ENCODE results near the gene CAMK1. TPM values are rescaled to one million over a fixed set of nuclear protein-coding genes. Genes with fewer than 3 reads are reported as not detected.

Gene CAMK1
- total and polyA plus RNA-seq, 11 donors = 9.7 to 26.3 (median 14.7) TPM

DNA sequence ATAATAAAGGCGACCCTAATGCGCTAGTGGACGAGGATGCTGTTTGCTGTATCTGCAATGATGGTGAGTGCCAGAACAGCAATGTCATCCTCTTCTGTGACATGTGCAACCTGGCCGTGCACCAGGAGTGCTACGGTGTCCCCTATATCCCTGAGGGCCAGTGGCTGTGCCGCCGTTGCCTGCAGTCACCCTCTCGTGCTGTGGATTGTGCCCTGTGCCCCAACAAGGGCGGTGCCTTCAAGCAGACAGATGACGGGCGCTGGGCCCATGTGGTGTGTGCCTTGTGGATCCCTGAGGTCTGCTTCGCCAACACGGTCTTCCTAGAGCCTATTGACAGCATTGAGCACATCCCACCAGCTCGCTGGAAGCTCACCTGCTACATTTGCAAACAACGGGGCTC lies 30.6 kb downstream of the CAMK1 start:
- no peak for ATAC-seq
- no peaks in the 10 kb centered on the region for H3K9me3 ChIP-seq
- no peak for DNase-seq
- peaks cover 3 to 100% (median 98%) of the 10 kb centered on the region in 9 donors for H3K36me3 ChIP-seq
- WGBS, 4 donors = 92 to 96% (median 94%) methylated on average over 12 to 15 of the region's 15 CpGs
- H3K4me1 ChIP-seq = peaks cover 0 to 23% (median 7%) of the 10 kb centered on the region in 12 donors
- no peaks in the 10 kb centered on the region for H3K27me3 ChIP-seq
- no peak overlapping the region for H3K27ac ChIP-seq
- H3K4me3 ChIP-seq = no peak overlapping the region
- intact Hi-C loops (cut with DNase I) = loop anchor here in 3 of 10 donors (10.0 kb wide), 1 partner anchor 234 kb away; no protein-coding TSS in a partner anchor
- TF ChIP-seq POLR2A (IDR thresholded peaks at IDR 0.05) = no peak
- TF ChIP-seq, protein P1, sequence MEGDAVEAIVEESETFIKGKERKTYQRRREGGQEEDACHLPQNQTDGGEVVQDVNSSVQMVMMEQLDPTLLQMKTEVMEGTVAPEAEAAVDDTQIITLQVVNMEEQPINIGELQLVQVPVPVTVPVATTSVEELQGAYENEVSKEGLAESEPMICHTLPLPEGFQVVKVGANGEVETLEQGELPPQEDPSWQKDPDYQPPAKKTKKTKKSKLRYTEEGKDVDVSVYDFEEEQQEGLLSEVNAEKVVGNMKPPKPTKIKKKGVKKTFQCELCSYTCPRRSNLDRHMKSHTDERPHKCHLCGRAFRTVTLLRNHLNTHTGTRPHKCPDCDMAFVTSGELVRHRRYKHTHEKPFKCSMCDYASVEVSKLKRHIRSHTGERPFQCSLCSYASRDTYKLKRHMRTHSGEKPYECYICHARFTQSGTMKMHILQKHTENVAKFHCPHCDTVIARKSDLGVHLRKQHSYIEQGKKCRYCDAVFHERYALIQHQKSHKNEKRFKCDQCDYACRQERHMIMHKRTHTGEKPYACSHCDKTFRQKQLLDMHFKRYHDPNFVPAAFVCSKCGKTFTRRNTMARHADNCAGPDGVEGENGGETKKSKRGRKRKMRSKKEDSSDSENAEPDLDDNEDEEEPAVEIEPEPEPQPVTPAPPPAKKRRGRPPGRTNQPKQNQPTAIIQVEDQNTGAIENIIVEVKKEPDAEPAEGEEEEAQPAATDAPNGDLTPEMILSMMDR (IDR thresholded peaks at IDR 0.05) = no peak

DNA sequence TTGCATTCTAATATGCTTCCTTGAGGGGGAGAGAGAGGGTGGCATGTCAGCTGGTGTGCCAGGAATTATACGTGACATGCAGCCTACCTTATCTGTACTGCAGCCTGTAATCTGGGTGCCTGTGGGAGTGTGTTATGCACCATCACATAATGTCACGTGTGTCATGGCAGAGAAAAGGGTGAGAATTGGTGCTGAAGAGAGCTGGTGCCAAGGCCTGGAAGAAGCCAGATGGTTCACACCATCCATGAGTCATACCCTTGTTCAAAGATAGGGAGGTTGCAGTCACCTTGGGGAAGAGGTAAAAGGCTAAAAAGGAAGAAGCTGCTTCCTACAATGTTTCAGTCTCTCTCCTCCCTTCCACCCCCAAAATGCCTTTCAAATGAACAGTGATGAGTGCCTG lies 32.9 kb downstream of the CAMK1 start:
- no peak overlapping the region for H3K27ac ChIP-seq
- DNase-seq (no peak), ATAC-seq (peak in 2 of 4 donors; percentile 17 to 19)
- H3K27me3 ChIP-seq = no peaks in the 10 kb centered on the region
- TF ChIP-seq, protein P1 (IDR thresholded peaks at IDR 0.05) = no peak
- no peak for TF ChIP-seq POLR2A (IDR thresholded peaks at IDR 0.05)
- H3K4me3 ChIP-seq = no peak overlapping the region
- H3K4me1 ChIP-seq = peaks cover 9 to 41% (median 26%) of the 10 kb centered on the region in 12 donors
- intact Hi-C loops (cut with DNase I) = loop anchor here in 3 of 10 donors (10.0 kb wide), 1 partner anchor 232 kb away; no protein-coding TSS in a partner anchor
- peaks cover 3 to 81% (median 77%) of the 10 kb centered on the region in 9 donors for H3K36me3 ChIP-seq
- WGBS, 4 donors = 30 to 63% (median 47%) methylated on average over 2 of the region's 2 CpGs
- H3K9me3 ChIP-seq = no peaks in the 10 kb centered on the region

DNA sequence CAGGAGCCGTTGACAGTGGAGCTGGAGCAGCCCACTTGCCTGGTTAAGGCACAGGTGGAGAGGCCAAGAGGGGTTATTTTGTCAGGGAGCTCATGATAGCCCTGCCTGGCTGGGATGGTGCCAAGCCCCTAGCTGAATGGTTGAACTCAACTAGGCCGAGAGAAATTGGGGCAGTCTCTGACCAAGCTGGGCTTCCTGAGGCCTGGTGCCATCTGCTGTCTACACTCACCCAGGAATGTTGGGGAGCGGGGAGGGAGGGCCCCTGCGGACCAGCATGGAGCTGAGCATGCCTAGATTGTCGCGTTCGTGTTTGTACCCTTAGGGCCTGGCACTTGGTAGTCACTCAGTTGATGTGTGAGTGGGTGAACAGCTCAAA lies 37.0 kb downstream of the CAMK1 start:
- H3K4me1 ChIP-seq = peaks cover 9 to 47% (median 28%) of the 10 kb centered on the region in 12 donors
- no peak for ATAC-seq

DNA sequence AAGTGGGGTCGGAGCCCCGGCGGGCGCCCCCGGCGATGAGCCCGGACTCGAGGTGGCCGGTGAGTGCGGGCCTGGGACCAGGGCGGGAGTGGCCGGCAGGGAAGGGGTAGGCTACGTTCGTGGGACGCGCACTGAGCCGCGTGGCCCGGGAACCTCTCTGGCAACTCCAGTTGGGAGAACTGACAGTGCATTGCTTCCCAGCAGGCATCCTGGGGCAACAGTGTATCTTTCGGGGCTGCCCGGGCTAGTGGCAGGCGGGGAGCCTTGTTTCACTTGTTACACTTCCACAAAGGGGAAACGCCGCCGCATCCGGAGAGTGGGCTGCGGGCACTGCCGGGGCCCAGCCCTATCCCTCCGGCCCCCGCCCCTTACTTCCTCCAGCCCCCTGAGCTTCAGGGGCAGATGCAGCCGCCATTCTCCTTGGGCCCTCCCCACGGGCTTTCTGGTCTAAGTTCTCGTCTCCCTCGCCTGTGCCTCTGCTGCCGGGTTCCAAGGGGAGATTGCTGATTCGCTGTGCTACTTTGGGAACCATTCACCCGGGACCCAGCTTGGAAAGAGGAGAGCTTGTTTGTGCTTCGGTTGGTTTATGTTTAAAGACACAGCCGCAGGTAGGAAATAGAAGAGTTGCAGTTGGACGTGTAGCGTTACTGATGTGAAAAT lies 37.5 kb downstream of the CAMK1 start:
- Histone ChIP-seq H3K27me3 (no peaks in the 10 kb centered on the region), H3K36me3 (peaks cover 0 to 35% (median 31%) of the 10 kb centered on the region in 9 donors), H3K4me1 (peaks cover 9 to 48% (median 27%) of the 10 kb centered on the region in 12 donors), H3K4me3 (peak overlapping the region; percentile 82 to 100 (median 98)), H3K9me3 (no peaks in the 10 kb centered on the region), H3K27ac (peak overlapping the region; percentile 91 to 100 (median 97))
- peak in 2 of 5 donors; percentile 21 to 49 for DNase-seq
- ATAC-seq = peak in 2 of 4 donors; percentile 0 to 3
- no peak for TF ChIP-seq POLR2A (IDR thresholded peaks at IDR 0.05)
- TF ChIP-seq, protein P1 (IDR thresholded peaks at IDR 0.05) = no peak
- intact Hi-C loops (cut with DNase I) = loop anchor here in 5 of 10 donors (5.0 to 10.0 kb wide), 4 partner anchors 60 to 230 kb away; partner anchors contain the start of genes ARPC4 (in 3 of the 5) and TADA3 (in 3 of the 5)
- WGBS, 4 donors = 1 to 2% (median 2%) methylated on average over 38 to 41 of the region's 41 CpGs

More for the DNA sequence above, 37.0 kb downstream of the CAMK1 start:
- H3K27me3 ChIP-seq = no peaks in the 10 kb centered on the region
- WGBS, 4 donors = 32 to 44% (median 38%) methylated on average over 6 to 7 of the region's 7 CpGs
- no peak for DNase-seq
- H3K4me3 ChIP-seq = peak overlapping the region; percentile 82 to 100 (median 98)
- H3K27ac ChIP-seq = peak overlapping the region in 6 of 12 donors; percentile 95 to 99 (median 96)
- no peaks in the 10 kb centered on the region for H3K9me3 ChIP-seq
- H3K36me3 ChIP-seq = peaks cover 0 to 40% (median 36%) of the 10 kb centered on the region in 9 donors
- intact Hi-C loops (cut with DNase I) = loop anchor here in 5 of 10 donors (5.0 to 10.0 kb wide), 4 partner anchors 60 to 230 kb away; partner anchors contain the start of genes ARPC4 (in 3 of the 5) and TADA3 (in 3 of the 5)
- TF ChIP-seq, protein P1 (IDR thresholded peaks at IDR 0.05) = no peak
- TF ChIP-seq POLR2A (IDR thresholded peaks at IDR 0.05) = no peak

Measured in heart left ventricle (tissue), 16 donors.